K562 (cell line): Measurements from ENCODE around the gene LRP1B.

ENCODE experiments used
- GATA2 ChIP-seq: sonication (generic); formaldehyde crosslinking; IDR thresholded peaks from 2 replicates; pipeline ENCODE4 v1.4.0; 2020; ENCODE audit warnings: mild to moderate bottlenecking, missing genetic modification reagents
- HDAC1 ChIP-seq, 2 experiments: fragments of 450-650 bp; IDR thresholded peaks; 2 replicates each; pipeline ENCODE4 v1.6.1; 2016 to 2017; ENCODE audit warnings: inconsistent platforms in 1 of 2, mild to moderate bottlenecking in 1 of 2, moderate library complexity in 1 of 2
- KLF6 ChIP-seq: fragments of 250-450 bp; sonication (Bioruptor Pico); IDR thresholded peaks from 2 replicates; pipeline ENCODE4 v1.4.0; 2020; ENCODE audit warnings: mild to moderate bottlenecking, moderate library complexity, borderline replicate concordance
- NRF1 ChIP-seq, 2 experiments: fragments of 450-650 bp; IDR thresholded peaks in 1 of 2; conservative IDR thresholded peaks in 1 of 2; 2 replicates each; pipeline ENCODE4 v1.6.1; 2014; ENCODE audit warnings: mild to moderate bottlenecking in 2 of 2
- TF ChIP-seq, protein P1 (sequence below): sonication (generic); formaldehyde crosslinking; IDR thresholded peaks from 2 replicates; pipeline ENCODE4 v1.8.1; 2022; ENCODE audit warnings: missing genetic modification reagents

DNA sequence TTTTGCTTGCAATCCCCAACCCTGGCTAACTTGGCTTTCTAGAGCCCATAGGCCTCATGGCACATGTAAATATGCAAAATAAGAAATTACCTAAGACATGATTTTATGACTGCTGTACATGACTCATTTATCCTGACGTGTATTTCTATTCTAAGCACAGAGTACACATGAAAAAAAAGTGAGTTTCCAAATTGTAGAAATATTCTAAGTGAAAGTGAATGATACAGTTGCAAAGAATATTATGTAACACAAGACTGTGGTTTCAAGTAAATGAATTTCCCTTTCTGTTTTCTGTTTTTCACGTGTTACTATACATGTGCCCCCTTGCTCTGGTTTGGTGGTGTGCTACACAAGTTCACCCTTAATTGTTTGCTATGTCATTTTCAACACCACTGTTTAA lies 162.4 kb downstream of the LRP1B start:
- no peak for TF ChIP-seq KLF6 (CRISPR knock-in tag)
- TF ChIP-seq, protein P1, sequence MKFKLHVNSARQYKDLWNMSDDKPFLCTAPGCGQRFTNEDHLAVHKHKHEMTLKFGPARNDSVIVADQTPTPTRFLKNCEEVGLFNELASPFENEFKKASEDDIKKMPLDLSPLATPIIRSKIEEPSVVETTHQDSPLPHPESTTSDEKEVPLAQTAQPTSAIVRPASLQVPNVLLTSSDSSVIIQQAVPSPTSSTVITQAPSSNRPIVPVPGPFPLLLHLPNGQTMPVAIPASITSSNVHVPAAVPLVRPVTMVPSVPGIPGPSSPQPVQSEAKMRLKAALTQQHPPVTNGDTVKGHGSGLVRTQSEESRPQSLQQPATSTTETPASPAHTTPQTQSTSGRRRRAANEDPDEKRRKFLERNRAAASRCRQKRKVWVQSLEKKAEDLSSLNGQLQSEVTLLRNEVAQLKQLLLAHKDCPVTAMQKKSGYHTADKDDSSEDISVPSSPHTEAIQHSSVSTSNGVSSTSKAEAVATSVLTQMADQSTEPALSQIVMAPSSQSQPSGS (CRISPR knock-in tag) = no peak
- TF ChIP-seq HDAC1 (IDR thresholded peaks at IDR 0.05) = no peak
- TF ChIP-seq NRF1 (conservative IDR thresholded peaks at IDR 0.05 in 1 of 2, IDR thresholded peaks at IDR 0.05 in 1 of 2) = no peak
- no peak for TF ChIP-seq GATA2 (CRISPR knock-in tag)
